Heart left ventricle (tissue), 16 donors: ENCODE measurements around the gene ORM1. TPM values are rescaled to one million over a fixed set of nuclear protein-coding genes. Genes with fewer than 3 reads are reported as not detected.

Experiments
- ATAC-seq, 4 donors: fragments of 200-7000 bp; cut with Tn5 transposase; one replicate each; pipeline ENCODE4 v1.9.1; 2020 to 2022; ENCODE audit warnings: moderate library complexity in 4 of 4, mild to moderate bottlenecking in 3 of 4, moderate number of reproducible peaks in 1 of 4
- DNase-seq, 5 donors: peaks; one replicate each; pipeline ENCODE4 v3.0.0-alpha.2; 2020
- H3K27ac ChIP-seq, 12 donors: fragments of 200-600 bp; sonication (generic) in 4 of 12; one replicate each; pipeline versions ENCODE4 v1.5.0 to v1.8.0; 2016 to 2022; ENCODE audit warnings: mild to moderate bottlenecking in 2 of 12
- H3K27me3 ChIP-seq, 9 donors: fragments of 200-600 bp; sonication (generic) in 2 of 9; one replicate each; pipeline versions ENCODE4 v1.5.1 to v1.8.0; 2016 to 2022; ENCODE audit warnings: mild to moderate bottlenecking in 3 of 9
- H3K36me3 ChIP-seq, 9 donors: fragments of 200-600 bp; sonication (generic) in 2 of 9; one replicate each; pipeline versions ENCODE4 v1.5.0 to v1.8.0; 2018 to 2022; ENCODE audit warnings: mild to moderate bottlenecking in 2 of 9
- H3K4me1 ChIP-seq, 12 donors: fragments of 200-600 bp; sonication (generic) in 4 of 12; one replicate each; pipeline versions ENCODE4 v1.5.0 to v1.8.0; 2016 to 2022; ENCODE audit warnings: mild to moderate bottlenecking in 3 of 12
- H3K4me3 ChIP-seq, 12 donors: fragments of 200-600 bp; sonication (generic) in 4 of 12; one replicate each; pipeline versions ENCODE4 v1.5.0 to v1.8.0; 2017 to 2022; ENCODE audit warnings: mild to moderate bottlenecking in 9 of 12, moderate library complexity in 4 of 12
- H3K9me3 ChIP-seq, 12 donors: fragments of 200-600 bp; sonication (generic) in 4 of 12; one replicate each; pipeline versions ENCODE4 v1.5.0 to v1.8.0; 2016 to 2022; ENCODE audit warnings: mild to moderate bottlenecking in 1 of 12
- CTCF ChIP-seq, 12 donors: fragments of 200-600 bp; sonication (generic) in 4 of 12; IDR thresholded peaks; one replicate each; pipeline versions ENCODE4 v1.5.0 to v1.8.0; 2018 to 2022; ENCODE audit warnings: antibody characterized with exemption in 12 of 12, mild to moderate bottlenecking in 5 of 12
- POLR2A ChIP-seq, 2 donors: fragments of 450-650 bp; IDR thresholded peaks; one replicate each; pipeline ENCODE4 v1.6.1; 2017; ENCODE audit warnings: antibody characterized with exemption in 2 of 2, mild to moderate bottlenecking in 2 of 2, moderate library complexity in 2 of 2
- WGBS, 4 donors: extraction: QIAGEN DNeasy Blood & Tissue Kit in 2 of 4; methylation state at CpG; one replicate each; pipeline versions ENCODE4 v1.1.5 to v1.1.7; 2013 to 2018; 5-methylcytosine and 5-hydroxymethylcytosine counted together
- intact Hi-C, 10 donors: fragments of 100-400 bp; cut with DNase I; formaldehyde crosslinking; loops; one replicate each; pipeline versions ENCODE4 v1.11.1 to v1.14.2; 2022
- polyA plus RNA-seq, 2 donors: library from polyadenylated mRNA; stranded (reverse); fragments of 200-250 nt; gene quantifications; one replicate each; pipeline ENCODE4 v1.2.3, GENCODE V29; 2013
- total RNA-seq, 9 donors: library from RNA; depleted of rRNA in 2 of 9; stranded (reverse); fragments of >200 nt in 2 of 9; fragmentation: NEBNext Ultra II Directional in 3 of 9; extraction: Animal tissue kit (Norgen Biotek cat#: 25700) in 3 of 9; gene quantifications; one replicate each; pipeline versions ENCODE4 v1.1.0 to v1.2.4, GENCODE V29; 2016 to 2023
- donor health status: ischemic (EF 13 %, LVEDD 7.1; RV severe dilation, severe dysfunction).
- donor health status: healthy with polysubstance abuse.
- donor health status: DM: no; HTN: yes; CAD: no.
- donor health status: DM: no; HTN: no; CAD: no.
- donor health status: ischemic (EF 25% LVEDD 6.9; RV normal size, moderate dysfunction).
- donor health status: ischemic (EF 25% LVEDD 5.7; RV mildly dilated, moderate dysfunction).
- donor health status: healthy.
- donor health status: DM: yes; HTN: yes; CAD: no.
- donor health status: ischemic (EF 35%, LVEDD 5.7; RV mildly dilated, moderate dysfunction).
- donor health status: nonischemic (EF 11% LVEDD 7.7; RV severe dilation, severe dysfunction).
- donor health status: DM: yes; HTN: yes; CAD: no.
- donor health status: PGD.
- donor health status: ischemic (EF 29% LVEDD 5.4; RV normal size, mild dysfunction).
- donor health status: nonischemic (EF 23%, LVEDD 6.1; RV moderate dilation, normal function).

ORM1 gene
- total and polyA plus RNA-seq, 11 donors, result 0.51 to 1.00 (median 0.80) TPM; not detected in 8

GRCh38 chr9:114342755-114343440 lies 20.0 kb downstream of the ORM1 start:
- ATAC-seq (no peak), DNase-seq (peak in 1 of 5 donors; percentile 4)
- Histone ChIP-seq H3K27me3 (no peaks in the 10 kb centered on the region), H3K4me1 (peaks cover 0 to 8% (median 0%) of the 10 kb centered on the region in 12 donors), H3K9me3 (no peaks in the 10 kb centered on the region), H3K36me3 (peaks cover 0 to 100% (median 95%) of the 10 kb centered on the region in 9 donors), H3K27ac (peak overlapping the region in 1 of 12 donors; percentile 41), H3K4me3 (no peak overlapping the region)
- WGBS, 4 donors, result 91 to 95% (median 93%) methylated on average over 4 to 5 of the region's 5 CpGs
- intact Hi-C loops, result no loop called here
- TF ChIP-seq CTCF (IDR thresholded peaks at IDR 0.05), result no peak
- TF ChIP-seq POLR2A (IDR thresholded peaks at IDR 0.05), result no peak

GRCh38 chr9:114343471-114344187 lies 20.7 kb downstream of the ORM1 start:
- WGBS, 4 donors, result 87 to 93% (median 92%) methylated on average over 9 of the region's 9 CpGs
- H3K27ac ChIP-seq, result peak overlapping the region in 1 of 12 donors; percentile 65
- no peak for TF ChIP-seq POLR2A (IDR thresholded peaks at IDR 0.05)
- intact Hi-C loops, result no loop called here
- peaks cover 0 to 100% (median 95%) of the 10 kb centered on the region in 9 donors for H3K36me3 ChIP-seq
- peak in 1 of 5 donors; percentile 47 for DNase-seq
- peaks cover 0 to 8% (median under 1%) of the 10 kb centered on the region in 12 donors for H3K4me1 ChIP-seq
- no peaks in the 10 kb centered on the region for H3K27me3 ChIP-seq
- no peaks in the 10 kb centered on the region for H3K9me3 ChIP-seq
- no peak overlapping the region for H3K4me3 ChIP-seq
- no peak for ATAC-seq

- TF ChIP-seq POLR2A (IDR thresholded peaks at IDR 0.05) (no peak), CTCF (IDR thresholded peaks at IDR 0.05) (no peak)
- Histone ChIP-seq H3K36me3 (peaks cover 0 to 100% (median 95%) of the 10 kb centered on the region in 9 donors), H3K4me3 (no peak overlapping the region), H3K27me3 (no peaks in the 10 kb centered on the region), H3K4me1 (peaks cover 0 to 8% (median 4%) of the 10 kb centered on the region in 12 donors), H3K9me3 (no peaks in the 10 kb centered on the region), H3K27ac (peak overlapping the region in 1 of 12 donors; percentile 65)
- peak in 1 of 5 donors; percentile 16 for DNase-seq
- intact Hi-C loops, result no loop called here
- no peak for ATAC-seq
- WGBS, 4 donors, result 91 to 94% (median 93%) methylated on average over 10 to 11 of the region's 11 CpGs
These were observed 21.3 kb downstream of the ORM1 start for GRCh38 chr9:114344188-114344566.

- Histone ChIP-seq H3K36me3 (peaks cover 0 to 100% (median 94%) of the 10 kb centered on the region in 9 donors), H3K9me3 (no peaks in the 10 kb centered on the region), H3K27ac (peak overlapping the region in 1 of 12 donors; percentile 65), H3K27me3 (no peaks in the 10 kb centered on the region), H3K4me1 (peaks cover 0 to 12% (median 6%) of the 10 kb centered on the region in 12 donors), H3K4me3 (no peak overlapping the region)
- TF ChIP-seq CTCF (IDR thresholded peaks at IDR 0.05), result no peak
- TF ChIP-seq POLR2A (IDR thresholded peaks at IDR 0.05), result no peak
- 29 to 40% (median 33%) methylated on average over 3 of the region's 3 CpGs for WGBS, 4 donors
- DNase-seq (no peak), ATAC-seq (no peak)
- intact Hi-C loops, result no loop called here
These were observed 21.8 kb downstream of the ORM1 start for GRCh38 chr9:114344692-114345091.
